IPS-18c (cell line): ENCODE data around the gene FBXW2.

Experiments used
- H3K4me3 ChIP-seq: 2 replicates; pipeline ENCODE4 v1.7.0; 2013; ENCODE audit warnings: low read depth, mild to moderate bottlenecking, low read length, moderate library complexity; ENCODE audit not compliant: insufficient read depth
- H3K9me3 ChIP-seq: one replicate; pipeline ENCODE4 v1.6.1; 2013; ENCODE audit warnings: mild to moderate bottlenecking, low read length, moderate library complexity; ENCODE audit not compliant: control insufficient read depth, insufficient read depth

Gene FBXW2

GRCh38 chr9:120791161-120791560 is 2.1 kb downstream of the FBXW2 start:
- no peak overlapping the region for H3K4me3 ChIP-seq
- H3K9me3 ChIP-seq, result no peaks in the 10 kb centered on the region

- no peak overlapping the region for H3K4me3 ChIP-seq
- no peaks in the 10 kb centered on the region for H3K9me3 ChIP-seq
Measured at GRCh38 chr9:120787933-120788332, 5.3 kb downstream of the FBXW2 start.

DNA sequence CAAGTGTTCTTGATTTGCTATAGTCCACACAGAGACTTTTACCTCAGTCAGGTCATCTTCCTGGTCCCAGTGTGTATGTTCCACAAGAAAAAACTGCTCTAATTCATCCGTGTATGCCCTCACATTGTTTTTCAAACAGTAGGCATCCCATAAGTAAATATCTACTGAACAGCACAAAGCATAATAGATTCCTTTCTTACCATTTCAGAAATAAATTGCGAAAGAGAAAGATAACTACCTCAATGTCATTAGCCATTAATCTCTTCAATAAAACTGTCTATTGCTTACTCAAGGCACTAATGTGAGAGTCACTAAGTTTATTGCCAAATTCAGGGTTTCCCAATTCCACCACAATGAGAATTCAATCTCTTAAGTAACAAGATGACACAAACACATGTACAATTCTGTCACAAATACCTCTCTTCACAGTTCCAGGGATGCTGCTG is 9.6 kb downstream of the FBXW2 start:
- Histone ChIP-seq H3K4me3 (no peak overlapping the region), H3K9me3 (no peaks in the 10 kb centered on the region)

- H3K9me3 ChIP-seq, result no peaks in the 10 kb centered on the region
Measured at GRCh38 chr9:120781236-120781635, 12.0 kb downstream of the FBXW2 start.

GRCh38 chr9:120780367-120780766 is 12.8 kb downstream of the FBXW2 start:
- Histone ChIP-seq H3K4me3 (no peak overlapping the region), H3K9me3 (no peaks in the 10 kb centered on the region)

More at GRCh38 chr9:120781236-120781635, 12.0 kb downstream of the FBXW2 start:
- no peak overlapping the region for H3K4me3 ChIP-seq

- no peaks in the 10 kb centered on the region for H3K9me3 ChIP-seq
- no peak overlapping the region for H3K4me3 ChIP-seq
Measured at GRCh38 chr9:120779227-120779626, 14.0 kb downstream of the FBXW2 start.

- H3K4me3 ChIP-seq, result no peak overlapping the region
- H3K9me3 ChIP-seq, result no peaks in the 10 kb centered on the region
Measured at GRCh38 chr9:120778758-120779157, 14.5 kb downstream of the FBXW2 start.

DNA sequence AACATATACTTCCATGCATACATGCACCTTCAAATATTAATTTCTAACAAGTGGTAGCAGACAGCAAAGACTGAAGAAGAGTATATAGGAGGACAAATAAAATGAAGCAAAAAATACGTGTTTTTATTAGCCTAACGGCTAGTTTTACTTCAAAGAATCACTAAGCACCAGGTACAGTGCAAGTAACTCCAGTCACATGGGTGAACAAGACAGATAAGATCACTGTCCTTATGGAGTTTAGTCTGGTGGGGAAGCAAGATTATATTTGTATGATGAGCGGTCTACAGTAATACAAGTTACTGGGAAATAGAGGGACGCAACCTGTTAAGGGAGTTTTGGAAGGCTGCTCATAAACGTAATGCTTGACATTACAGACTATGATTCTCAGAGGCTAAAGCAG is 16.0 kb downstream of the FBXW2 start:
- Histone ChIP-seq H3K9me3 (no peaks in the 10 kb centered on the region), H3K4me3 (no peak overlapping the region)

GRCh38 chr9:120776788-120777187 is 16.4 kb downstream of the FBXW2 start:
- H3K9me3 ChIP-seq, result no peaks in the 10 kb centered on the region
- H3K4me3 ChIP-seq, result no peak overlapping the region

GRCh38 chr9:120775859-120776258 is 17.4 kb downstream of the FBXW2 start:
- H3K4me3 ChIP-seq, result no peak overlapping the region
- H3K9me3 ChIP-seq, result no peaks in the 10 kb centered on the region

DNA sequence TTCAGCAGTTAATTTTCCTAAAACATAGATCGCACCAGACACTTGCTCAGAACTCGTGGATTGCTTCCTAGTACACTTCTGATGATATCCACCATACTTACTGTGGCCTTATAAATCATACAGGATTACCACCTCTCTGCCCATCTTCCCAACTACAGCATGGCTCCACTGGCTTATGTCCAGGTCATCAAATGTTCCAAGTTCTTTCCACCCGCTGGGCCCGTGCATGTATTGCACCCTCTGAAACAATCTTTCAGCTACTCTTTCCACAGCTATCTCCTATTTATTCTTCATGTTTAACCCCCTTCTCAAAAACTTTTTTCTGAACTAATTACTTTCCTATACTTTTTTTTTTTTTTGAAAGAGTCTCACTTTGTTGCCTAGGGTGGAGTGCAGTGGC is 18.5 kb downstream of the FBXW2 start:
- no peak overlapping the region for H3K4me3 ChIP-seq
- H3K9me3 ChIP-seq, result no peaks in the 10 kb centered on the region

DNA sequence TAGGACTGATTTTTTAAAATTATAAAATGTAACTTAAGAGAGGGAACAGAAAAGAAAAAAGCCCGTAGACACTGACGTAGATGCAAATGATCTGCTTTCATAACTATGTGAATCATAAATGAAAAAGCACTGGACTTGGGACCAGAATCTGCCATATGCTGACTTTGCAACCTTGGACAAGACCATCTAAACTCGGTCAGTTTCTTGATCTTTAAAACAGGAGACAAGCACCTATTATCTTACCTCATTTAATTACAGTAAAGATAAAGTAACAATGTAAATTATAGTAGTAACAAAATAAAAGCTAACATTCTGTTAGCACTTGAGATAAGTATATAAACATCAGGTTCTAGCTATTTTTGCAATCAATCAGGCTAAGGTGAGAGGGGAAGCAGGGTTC is 20.0 kb downstream of the FBXW2 start:
- no peaks in the 10 kb centered on the region for H3K9me3 ChIP-seq
- no peak overlapping the region for H3K4me3 ChIP-seq

DNA sequence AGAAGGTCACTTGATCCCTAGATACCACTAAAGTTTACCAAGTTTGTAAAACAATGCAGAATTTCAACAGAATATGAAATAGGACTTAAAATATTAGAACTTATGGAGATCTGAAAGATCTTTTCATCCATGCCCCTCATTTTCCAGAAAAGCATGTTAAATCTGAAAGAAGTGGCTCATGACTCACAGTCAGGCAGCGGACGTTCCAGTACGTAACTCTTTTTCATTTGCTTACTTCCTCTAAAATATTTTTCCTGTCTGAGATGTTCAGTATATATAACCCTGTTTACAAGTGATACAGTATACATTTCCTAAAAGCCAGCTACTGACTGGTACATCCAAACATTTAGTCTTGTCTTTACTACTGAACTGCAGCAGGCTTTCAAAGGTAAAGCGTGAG is 22.3 kb downstream of the FBXW2 start:
- Histone ChIP-seq H3K9me3 (no peaks in the 10 kb centered on the region), H3K4me3 (no peak overlapping the region)

- Histone ChIP-seq H3K4me3 (no peak overlapping the region), H3K9me3 (no peaks in the 10 kb centered on the region)
Measured at GRCh38 chr9:120768886-120769285, 24.3 kb downstream of the FBXW2 start.

DNA sequence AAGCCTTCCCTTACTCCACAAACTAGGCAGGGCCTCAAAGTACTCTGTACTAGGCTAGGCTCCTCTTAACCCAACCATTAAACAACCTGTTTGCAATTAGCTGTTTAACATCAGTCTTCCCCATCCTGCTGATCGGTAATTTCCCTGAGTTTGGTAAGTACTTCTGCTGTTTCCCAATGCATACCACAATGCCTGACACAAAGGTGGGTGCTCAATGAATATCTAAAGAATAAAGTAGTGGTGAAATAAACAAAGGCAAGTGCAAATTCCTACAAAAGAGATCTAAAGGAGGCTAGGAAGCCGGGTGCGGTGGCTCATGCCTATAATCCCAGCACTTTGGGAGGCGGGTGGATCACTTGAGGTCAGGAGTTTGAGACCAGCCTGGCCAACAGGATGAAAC is 25.0 kb downstream of the FBXW2 start:
- Histone ChIP-seq H3K4me3 (no peak overlapping the region), H3K9me3 (no peaks in the 10 kb centered on the region)

GRCh38 chr9:120767451-120767850 is 25.8 kb downstream of the FBXW2 start:
- Histone ChIP-seq H3K4me3 (no peak overlapping the region), H3K9me3 (no peaks in the 10 kb centered on the region)

GRCh38 chr9:120765910-120766425 is 27.2 kb downstream of the FBXW2 start:
- H3K4me3 ChIP-seq, result no peak overlapping the region
- no peaks in the 10 kb centered on the region for H3K9me3 ChIP-seq

- Histone ChIP-seq H3K4me3 (no peak overlapping the region), H3K9me3 (no peaks in the 10 kb centered on the region)
Measured at GRCh38 chr9:120764476-120764875, 28.7 kb downstream of the FBXW2 start.

- no peaks in the 10 kb centered on the region for H3K9me3 ChIP-seq
Measured at GRCh38 chr9:120761006-120761405, 32.2 kb downstream of the FBXW2 start.

More at GRCh38 chr9:120761006-120761405, 32.2 kb downstream of the FBXW2 start:
- no peak overlapping the region for H3K4me3 ChIP-seq
